Keratinocyte (primary cell): ENCODE measurements around the gene DPH1.

ENCODE experiments used
- EZH2 ChIP-seq: IDR thresholded peaks from one replicate; pipeline ENCODE4 v1.6.1; 2012; ENCODE audit warnings: inconsistent platforms, mild to moderate bottlenecking, low read length, moderate library complexity
- TF ChIP-seq, protein P1 (sequence below), 3 experiments: IDR thresholded peaks in 1 of 3; conservative IDR thresholded peaks in 1 of 3; optimal IDR thresholded peaks in 1 of 3; 2 replicates in 2 of 3; 3 replicates in 1 of 3; pipeline versions ENCODE3 to v1.5.1; 2011; ENCODE audit warnings: low read length in 3 of 3, mild to moderate bottlenecking in 3 of 3, moderate library complexity in 2 of 3, control low read depth in 1 of 3, inconsistent platforms in 1 of 3; ENCODE audit not compliant: insufficient read depth in 2 of 3; ENCODE audit errors: extremely low read depth in 1 of 3

DNA sequence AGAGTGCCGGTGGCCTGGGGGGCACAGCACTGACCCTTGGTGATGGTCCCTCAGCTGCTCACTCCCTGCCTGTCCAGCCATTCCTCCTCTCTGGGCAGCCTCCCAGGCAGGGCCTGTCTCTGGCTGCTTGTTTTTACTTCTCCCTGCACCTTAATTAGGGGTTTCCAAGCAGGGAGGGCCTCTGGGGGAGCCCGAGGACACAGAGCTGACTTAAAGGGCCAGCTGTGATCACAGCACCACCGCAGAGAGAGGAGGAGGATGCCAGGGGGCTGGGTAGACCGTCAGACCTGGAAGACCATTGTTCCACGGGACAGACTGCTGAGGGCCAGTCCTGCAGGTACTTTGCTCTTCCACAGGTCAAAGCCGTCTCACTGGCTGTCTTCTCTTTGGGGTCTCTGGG, 1.2 kb upstream of the DPH1 start:
- no peak for TF ChIP-seq EZH2
- TF ChIP-seq, protein P1, sequence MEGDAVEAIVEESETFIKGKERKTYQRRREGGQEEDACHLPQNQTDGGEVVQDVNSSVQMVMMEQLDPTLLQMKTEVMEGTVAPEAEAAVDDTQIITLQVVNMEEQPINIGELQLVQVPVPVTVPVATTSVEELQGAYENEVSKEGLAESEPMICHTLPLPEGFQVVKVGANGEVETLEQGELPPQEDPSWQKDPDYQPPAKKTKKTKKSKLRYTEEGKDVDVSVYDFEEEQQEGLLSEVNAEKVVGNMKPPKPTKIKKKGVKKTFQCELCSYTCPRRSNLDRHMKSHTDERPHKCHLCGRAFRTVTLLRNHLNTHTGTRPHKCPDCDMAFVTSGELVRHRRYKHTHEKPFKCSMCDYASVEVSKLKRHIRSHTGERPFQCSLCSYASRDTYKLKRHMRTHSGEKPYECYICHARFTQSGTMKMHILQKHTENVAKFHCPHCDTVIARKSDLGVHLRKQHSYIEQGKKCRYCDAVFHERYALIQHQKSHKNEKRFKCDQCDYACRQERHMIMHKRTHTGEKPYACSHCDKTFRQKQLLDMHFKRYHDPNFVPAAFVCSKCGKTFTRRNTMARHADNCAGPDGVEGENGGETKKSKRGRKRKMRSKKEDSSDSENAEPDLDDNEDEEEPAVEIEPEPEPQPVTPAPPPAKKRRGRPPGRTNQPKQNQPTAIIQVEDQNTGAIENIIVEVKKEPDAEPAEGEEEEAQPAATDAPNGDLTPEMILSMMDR (optimal IDR thresholded peaks at IDR 0.05 in 1 of 3, IDR thresholded peaks at IDR 0.05 in 1 of 3, conservative IDR thresholded peaks at IDR 0.05 in 1 of 3; ENCODE audit: extremely low read depth in 1 of 3, insufficient read depth in 2 of 3, low read length in 3 of 3) = no peak
